Activated naive CD4-positive, alpha-beta T cell treated with anti-CD3 and anti-CD28 coated beads, Interleukin-2, amount 50 U/mL, for 16 hours (primary cell): Measurements from ENCODE around the gene MYOZ3.

Source experiments
- DNase-seq: peaks from one replicate; pipeline ENCODE4 v3.0.0-alpha.2; 2020

The MYOZ3 gene

GRCh38 chr5:150703762-150704161 lies 42.7 kb downstream of the MYOZ3 start:
- no peak for DNase-seq

GRCh38 chr5:150706776-150707390 lies 45.8 kb downstream of the MYOZ3 start:
- DNase-seq = no peak

- no peak for DNase-seq
These were observed 49.1 kb downstream of the MYOZ3 start for GRCh38 chr5:150710165-150710564.

GRCh38 chr5:150723845-150724244 lies 62.8 kb downstream of the MYOZ3 start:
- no peak for DNase-seq
